ENCODE results near the gene LAIR2. TPM values are rescaled to one million over a fixed set of nuclear protein-coding genes. Genes with fewer than 3 reads are reported as not detected.

The LAIR2 gene
- total and polyA plus RNA-seq, 2 experiments from 2014 or later: not detected

GRCh38 chr19:54532528-54532927 lies 29.9 kb downstream of the LAIR2 start:
- Histone ChIP-seq H3K4me2 (no peak overlapping the region), H3K4me1 (ENCODE audit: insufficient read depth) (no peaks in the 10 kb centered on the region), H3K27me3 (ENCODE audit: insufficient read depth) (no peaks in the 10 kb centered on the region), H3K4me3 (no peak overlapping the region), H3K36me3 (ENCODE audit: insufficient read depth) (no peaks in the 10 kb centered on the region), H3F3A (replicated peaks; ENCODE audit: low read depth) (no peaks in the 10 kb centered on the region), H2AFZ (no peak overlapping the region), H3K79me2 (replicated peaks; ENCODE audit: insufficient read depth) (no peaks in the 10 kb centered on the region), H3K9me2 (ENCODE audit: insufficient read depth) (no peaks in the 10 kb centered on the region), H3K27ac (ENCODE audit: low read depth) (no peak overlapping the region), H4K20me1 (replicated peaks; ENCODE audit: insufficient read depth) (no peaks in the 10 kb centered on the region)
- no peak for TF ChIP-seq ZNF462 (CRISPR knock-in tag; IDR thresholded peaks at IDR 0.05)
- TF ChIP-seq POLR2AphosphoS5 (IDR thresholded peaks at IDR 0.05; ENCODE audit: low read depth): no peak
- TF ChIP-seq ZNF331 (CRISPR knock-in tag; IDR thresholded peaks at IDR 0.05; ENCODE audit: low read depth): no peak
- no peak for TF ChIP-seq EZH2phosphoT487 (IDR thresholded peaks at IDR 0.05; ENCODE audit: unreplicated experiment)
- no peak for TF ChIP-seq CREB1 (CRISPR knock-in tag; IDR thresholded peaks at IDR 0.05; ENCODE audit: low read depth)
- TF ChIP-seq ZNF114 (CRISPR knock-in tag; IDR thresholded peaks at IDR 0.05): no peak
- no peak for TF ChIP-seq NANOG (IDR thresholded peaks at IDR 0.05; ENCODE audit: borderline replicate concordance)
- no peak for TF ChIP-seq EZH2 (IDR thresholded peaks at IDR 0.05; ENCODE audit: low read depth, unreplicated experiment)
- TF ChIP-seq CTCF (conservative IDR thresholded peaks at IDR 0.05; ENCODE audit: low read depth in 2 of 2): no peak
- no peak for TF ChIP-seq STAT1 (IDR thresholded peaks at IDR 0.05; ENCODE audit: unreplicated experiment)
- TF ChIP-seq JUNB (IDR thresholded peaks at IDR 0.05; ENCODE audit: unreplicated experiment): no peak
- no peak for TF ChIP-seq ETS1 (IDR thresholded peaks at IDR 0.05)
- TF ChIP-seq REST (IDR thresholded peaks at IDR 0.05; ENCODE audit: unreplicated experiment): no peak
- Mint-ChIP-seq H3K4me1 (no peaks in the 10 kb centered on the region), H3K36me3 (ENCODE audit: low read depth) (peaks cover 34% of the 10 kb centered on the region), H3K27ac (no peak overlapping the region), H3K4me3 (no peak overlapping the region), H3K9me3 (peaks cover 98% of the 10 kb centered on the region), H3K27me3 (ENCODE audit: insufficient read depth, low read depth, poor library complexity) (peaks cover 10% of the 10 kb centered on the region)
- ATAC-seq (no peak), DNase-seq (ENCODE audit: low spot score) (no peak)
